GM21367 (cell line): Measurements from ENCODE around the gene FNTB.

ENCODE experiments used
- ATAC-seq: cut with Tn5 transposase; IDR thresholded peaks from one replicate; pipeline ENCODE4 v1.9.1; 2021; ENCODE audit not compliant: unreplicated experiment

The FNTB gene

GRCh38 chr14:64952598-64953309 is 33.9 kb upstream of the FNTB start:
- no peak for ATAC-seq

- no peak for ATAC-seq
Observed at GRCh38 chr14:64953310-64953654, 33.4 kb upstream of the FNTB start.

GRCh38 chr14:64953661-64954060 is 33.0 kb upstream of the FNTB start:
- no peak for ATAC-seq

GRCh38 chr14:64954491-64955240 is 32.0 kb upstream of the FNTB start:
- no peak for ATAC-seq

GRCh38 chr14:64955297-64955696 is 31.4 kb upstream of the FNTB start:
- no peak for ATAC-seq

GRCh38 chr14:64956697-64957406 is 29.8 kb upstream of the FNTB start:
- ATAC-seq: no peak

GRCh38 chr14:64958201-64958600 is 28.5 kb upstream of the FNTB start:
- no peak for ATAC-seq

GRCh38 chr14:64958743-64959142 is 28.0 kb upstream of the FNTB start:
- ATAC-seq: no peak

GRCh38 chr14:64960762-64961276 is 25.9 kb upstream of the FNTB start:
- ATAC-seq: no peak

- no peak for ATAC-seq
Observed at GRCh38 chr14:64963611-64964010, 23.1 kb upstream of the FNTB start.

- ATAC-seq: no peak
Observed at GRCh38 chr14:64965356-64966000, 21.2 kb upstream of the FNTB start.

GRCh38 chr14:64966976-64967375 is 19.7 kb upstream of the FNTB start:
- no peak for ATAC-seq

GRCh38 chr14:64968167-64968566 is 18.5 kb upstream of the FNTB start:
- ATAC-seq: no peak

- ATAC-seq: no peak
Observed at GRCh38 chr14:64968651-64969050, 18.0 kb upstream of the FNTB start.

GRCh38 chr14:64970041-64970440 is 16.7 kb upstream of the FNTB start:
- ATAC-seq: no peak

GRCh38 chr14:64970776-64971477 is 15.8 kb upstream of the FNTB start:
- no peak for ATAC-seq

GRCh38 chr14:64971491-64971942 is 15.2 kb upstream of the FNTB start:
- ATAC-seq: no peak

- ATAC-seq: no peak
Observed at GRCh38 chr14:64971943-64972791, 14.5 kb upstream of the FNTB start, which contains the start of gene RAB15. RAB15 (minus strand) TSS chr14:64972336; CDS start chr14:64972076, 260 bp downstream.

GRCh38 chr14:64973026-64973442 is 13.7 kb upstream of the FNTB start:
- no peak for ATAC-seq

GRCh38 chr14:64973826-64974225 is 12.9 kb upstream of the FNTB start:
- ATAC-seq: no peak
